NB4 (cell line): ENCODE results near the gene TPM4.

ENCODE experiments used
- MAX ChIP-seq: IDR thresholded peaks from 2 replicates; pipeline ENCODE4 v1.6.1; 2011; ENCODE audit warnings: low read depth, low read length
- MYC ChIP-seq: IDR thresholded peaks from 2 replicates; pipeline ENCODE4 v1.6.1; 2011; ENCODE audit warnings: low read depth, low read length
- POLR2A ChIP-seq: IDR thresholded peaks from 2 replicates; pipeline ENCODE4 v1.6.1; 2011; ENCODE audit warnings: mild to moderate bottlenecking; ENCODE audit not compliant: insufficient read length; ENCODE audit errors: extremely low read depth
- TF ChIP-seq, protein P1 (sequence below): IDR thresholded peaks from one replicate; pipeline ENCODE4 v1.5.1; 2012; ENCODE audit warnings: low read depth, low read length

DNA sequence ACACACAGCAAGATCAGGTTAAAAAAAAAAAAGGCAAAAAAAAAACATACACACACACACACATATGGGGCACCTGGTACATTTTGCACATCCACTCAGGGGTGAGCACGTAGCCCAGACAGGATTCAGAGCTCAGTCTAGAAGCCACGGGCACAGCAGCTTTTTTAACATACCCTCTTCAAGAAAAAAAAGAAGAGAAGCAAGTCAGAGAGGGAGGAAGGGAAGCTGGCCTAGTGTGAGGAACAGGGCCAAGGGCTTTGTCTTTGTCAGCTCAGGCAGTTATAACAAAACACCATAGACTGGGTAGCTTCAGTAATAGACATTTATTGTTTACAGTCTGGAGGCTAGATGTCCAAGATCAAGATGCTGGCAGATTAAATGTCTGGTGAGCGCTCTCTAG is 2.3 kb upstream of the TPM4 start:
- TF ChIP-seq, protein P1, sequence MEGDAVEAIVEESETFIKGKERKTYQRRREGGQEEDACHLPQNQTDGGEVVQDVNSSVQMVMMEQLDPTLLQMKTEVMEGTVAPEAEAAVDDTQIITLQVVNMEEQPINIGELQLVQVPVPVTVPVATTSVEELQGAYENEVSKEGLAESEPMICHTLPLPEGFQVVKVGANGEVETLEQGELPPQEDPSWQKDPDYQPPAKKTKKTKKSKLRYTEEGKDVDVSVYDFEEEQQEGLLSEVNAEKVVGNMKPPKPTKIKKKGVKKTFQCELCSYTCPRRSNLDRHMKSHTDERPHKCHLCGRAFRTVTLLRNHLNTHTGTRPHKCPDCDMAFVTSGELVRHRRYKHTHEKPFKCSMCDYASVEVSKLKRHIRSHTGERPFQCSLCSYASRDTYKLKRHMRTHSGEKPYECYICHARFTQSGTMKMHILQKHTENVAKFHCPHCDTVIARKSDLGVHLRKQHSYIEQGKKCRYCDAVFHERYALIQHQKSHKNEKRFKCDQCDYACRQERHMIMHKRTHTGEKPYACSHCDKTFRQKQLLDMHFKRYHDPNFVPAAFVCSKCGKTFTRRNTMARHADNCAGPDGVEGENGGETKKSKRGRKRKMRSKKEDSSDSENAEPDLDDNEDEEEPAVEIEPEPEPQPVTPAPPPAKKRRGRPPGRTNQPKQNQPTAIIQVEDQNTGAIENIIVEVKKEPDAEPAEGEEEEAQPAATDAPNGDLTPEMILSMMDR: no peak
- no peak for TF ChIP-seq MAX
- no peak for TF ChIP-seq POLR2A
- TF ChIP-seq MYC: no peak
